WTC11 (cell line): Measurements from ENCODE around the gene PPM1D.

ENCODE experiments used
- CTCF ChIP-seq: fragments of 200-600 bp; IDR thresholded peaks from 2 replicates; pipeline ENCODE4 v1.8.0; 2022; ENCODE audit warnings: antibody characterized with exemption
- ZNF317 ChIP-seq: sonication (generic); formaldehyde crosslinking; IDR thresholded peaks from 2 replicates; pipeline ENCODE4 v1.8.1; 2023; ENCODE audit warnings: low read depth, mild to moderate bottlenecking, moderate library complexity, missing genetic modification reagents, borderline replicate concordance
- TF ChIP-seq, protein P1 (sequence below): sonication (generic); formaldehyde crosslinking; IDR thresholded peaks from 2 replicates; pipeline ENCODE4 v1.8.1; 2023; ENCODE audit warnings: mild to moderate bottlenecking, missing genetic modification reagents, moderate library complexity
- TF ChIP-seq, protein P2 (sequence below): sonication (generic); formaldehyde crosslinking; IDR thresholded peaks from 2 replicates; pipeline ENCODE4 v1.8.1; 2022; ENCODE audit warnings: low read depth, missing genetic modification reagents, borderline replicate concordance

DNA sequence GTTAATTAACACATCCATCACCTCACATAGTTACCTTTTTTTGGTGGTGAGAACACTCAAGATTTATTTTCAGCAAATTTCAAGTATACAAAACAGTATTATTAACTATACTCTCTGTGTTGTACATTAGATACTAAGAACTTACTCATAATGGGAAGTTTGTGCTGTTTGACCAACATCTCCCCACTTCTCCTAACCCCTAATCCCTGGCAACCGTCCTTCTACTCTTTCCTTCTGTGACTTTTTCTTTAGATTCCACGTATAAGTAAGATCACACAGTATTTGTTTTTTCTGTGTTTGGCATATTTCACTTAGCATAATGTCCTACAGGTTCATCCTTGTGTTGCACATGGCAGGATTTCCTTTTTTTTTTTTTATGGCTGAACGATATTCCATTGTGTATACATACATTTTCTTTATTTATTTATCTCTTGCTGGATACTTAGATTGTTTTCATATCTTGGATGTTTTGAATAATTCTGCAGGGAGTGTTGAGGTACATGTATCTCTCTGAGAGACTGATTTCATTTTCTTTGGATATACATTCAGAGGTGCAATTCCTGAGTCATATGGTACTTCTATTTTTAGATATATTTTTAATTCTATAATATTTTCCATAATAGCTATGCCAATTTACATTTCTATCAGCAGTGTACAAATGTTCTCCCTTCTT lies 19.0 kb downstream of the PPM1D start:
- TF ChIP-seq CTCF, result no peak
- no peak for TF ChIP-seq ZNF317
- TF ChIP-seq, protein P1, sequence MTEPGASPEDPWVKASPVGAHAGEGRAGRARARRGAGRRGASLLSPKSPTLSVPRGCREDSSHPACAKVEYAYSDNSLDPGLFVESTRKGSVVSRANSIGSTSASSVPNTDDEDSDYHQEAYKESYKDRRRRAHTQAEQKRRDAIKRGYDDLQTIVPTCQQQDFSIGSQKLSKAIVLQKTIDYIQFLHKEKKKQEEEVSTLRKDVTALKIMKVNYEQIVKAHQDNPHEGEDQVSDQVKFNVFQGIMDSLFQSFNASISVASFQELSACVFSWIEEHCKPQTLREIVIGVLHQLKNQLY, result no peak
- TF ChIP-seq, protein P2, sequence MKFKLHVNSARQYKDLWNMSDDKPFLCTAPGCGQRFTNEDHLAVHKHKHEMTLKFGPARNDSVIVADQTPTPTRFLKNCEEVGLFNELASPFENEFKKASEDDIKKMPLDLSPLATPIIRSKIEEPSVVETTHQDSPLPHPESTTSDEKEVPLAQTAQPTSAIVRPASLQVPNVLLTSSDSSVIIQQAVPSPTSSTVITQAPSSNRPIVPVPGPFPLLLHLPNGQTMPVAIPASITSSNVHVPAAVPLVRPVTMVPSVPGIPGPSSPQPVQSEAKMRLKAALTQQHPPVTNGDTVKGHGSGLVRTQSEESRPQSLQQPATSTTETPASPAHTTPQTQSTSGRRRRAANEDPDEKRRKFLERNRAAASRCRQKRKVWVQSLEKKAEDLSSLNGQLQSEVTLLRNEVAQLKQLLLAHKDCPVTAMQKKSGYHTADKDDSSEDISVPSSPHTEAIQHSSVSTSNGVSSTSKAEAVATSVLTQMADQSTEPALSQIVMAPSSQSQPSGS (CRISPR knock-in tag), result no peak
